C4-2B (cell line): ENCODE results near the gene SUN5.

Experiments used
- CTCF ChIP-seq: fragments of 450-650 bp; conservative IDR thresholded peaks from 2 replicates; pipeline ENCODE4 v1.5.1; 2017; ENCODE audit warnings: mild to moderate bottlenecking
- ZFX ChIP-seq: fragments of 450-650 bp; IDR thresholded peaks from 2 replicates; pipeline ENCODE4 v1.6.1; 2017

GRCh38 chr20:33026072-33026778 is 22.0 kb upstream of the SUN5 start:
- TF ChIP-seq CTCF, result no peak
- no peak for TF ChIP-seq ZFX
